HG03469 (cell line): ENCODE data around the gene CTNNA3.

Experiments
- ATAC-seq: cut with Tn5 transposase; IDR thresholded peaks from one replicate; pipeline ENCODE4 v1.9.1; 2021; ENCODE audit warnings: mild to moderate bottlenecking, moderate library complexity, moderate number of reproducible peaks; ENCODE audit not compliant: unreplicated experiment

Gene CTNNA3

GRCh38 chr10:66713387-66713786 is 982.6 kb downstream of the CTNNA3 start:
- ATAC-seq, result no peak

- no peak for ATAC-seq
Observed at GRCh38 chr10:66698069-66698468, 997.9 kb downstream of the CTNNA3 start.

- no peak for ATAC-seq
Observed at GRCh38 chr10:66695046-66695445, 1000.9 kb downstream of the CTNNA3 start.

GRCh38 chr10:66684581-66684980 is 1011.4 kb downstream of the CTNNA3 start:
- ATAC-seq, result no peak

GRCh38 chr10:66680886-66681285 is 1015.1 kb downstream of the CTNNA3 start:
- no peak for ATAC-seq

GRCh38 chr10:66678521-66678920 is 1017.5 kb downstream of the CTNNA3 start:
- no peak for ATAC-seq

- ATAC-seq, result no peak
Observed at GRCh38 chr10:66673071-66673470, 1022.9 kb downstream of the CTNNA3 start.

GRCh38 chr10:66671562-66671961 is 1024.4 kb downstream of the CTNNA3 start:
- no peak for ATAC-seq

GRCh38 chr10:66671064-66671463 is 1024.9 kb downstream of the CTNNA3 start:
- no peak for ATAC-seq

GRCh38 chr10:66656499-66656898 is 1039.5 kb downstream of the CTNNA3 start:
- ATAC-seq, result no peak

- ATAC-seq, result no peak
Observed at GRCh38 chr10:66654861-66655260, 1041.1 kb downstream of the CTNNA3 start.

- ATAC-seq, result no peak
Observed at GRCh38 chr10:66651308-66652082, 1044.5 kb downstream of the CTNNA3 start.

- ATAC-seq, result no peak
Observed at GRCh38 chr10:66649626-66650025, 1046.4 kb downstream of the CTNNA3 start.

GRCh38 chr10:66642217-66642616 is 1053.8 kb downstream of the CTNNA3 start:
- no peak for ATAC-seq

GRCh38 chr10:66639371-66639770 is 1056.6 kb downstream of the CTNNA3 start:
- no peak for ATAC-seq

GRCh38 chr10:66637273-66638036 is 1058.5 kb downstream of the CTNNA3 start:
- ATAC-seq, result no peak

- no peak for ATAC-seq
Observed at GRCh38 chr10:66629996-66630395, 1066.0 kb downstream of the CTNNA3 start.

- ATAC-seq, result no peak
Observed at GRCh38 chr10:66627156-66627555, 1068.8 kb downstream of the CTNNA3 start.

- ATAC-seq, result no peak
Observed at GRCh38 chr10:66625709-66626590, 1070.0 kb downstream of the CTNNA3 start.

GRCh38 chr10:66622050-66622449 is 1073.9 kb downstream of the CTNNA3 start:
- ATAC-seq, result no peak

GRCh38 chr10:66604195-66604594 is 1091.8 kb downstream of the CTNNA3 start:
- ATAC-seq, result no peak
